HG03378 (cell line): Measurements from ENCODE around the gene CDK6.
"Not testable (repeated sequence)": the region's sequence is repeated elsewhere in the genome, so short reads cannot be mapped to it uniquely, and the experiment has no call there.

Experiments
- ATAC-seq: cut with Tn5 transposase; IDR thresholded peaks from one replicate; pipeline ENCODE4 v1.9.1; 2021; ENCODE audit warnings: mild to moderate bottlenecking, moderate library complexity; ENCODE audit not compliant: unreplicated experiment

Gene CDK6

DNA sequence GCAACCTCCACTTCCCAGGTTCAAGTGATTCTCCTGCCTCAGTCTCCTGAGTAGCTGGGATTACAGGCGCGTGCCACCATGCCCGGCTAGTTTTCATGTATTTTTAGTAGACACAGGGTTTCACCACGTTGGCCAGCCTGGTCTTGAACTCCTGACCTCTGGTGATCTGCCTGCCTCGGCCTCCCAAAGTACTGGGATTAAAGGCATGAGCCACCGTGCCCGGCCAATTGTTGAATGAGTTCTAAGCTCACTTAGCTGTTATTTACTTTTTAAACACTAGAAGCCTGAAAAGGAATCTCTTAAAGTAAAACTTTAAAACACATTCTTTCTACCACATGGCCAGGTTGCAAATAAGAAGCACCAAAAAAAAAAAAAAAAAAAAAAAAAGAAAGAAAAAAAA is 231.9 kb downstream of the CDK6 start:
- ATAC-seq = not testable (repeated sequence)

DNA sequence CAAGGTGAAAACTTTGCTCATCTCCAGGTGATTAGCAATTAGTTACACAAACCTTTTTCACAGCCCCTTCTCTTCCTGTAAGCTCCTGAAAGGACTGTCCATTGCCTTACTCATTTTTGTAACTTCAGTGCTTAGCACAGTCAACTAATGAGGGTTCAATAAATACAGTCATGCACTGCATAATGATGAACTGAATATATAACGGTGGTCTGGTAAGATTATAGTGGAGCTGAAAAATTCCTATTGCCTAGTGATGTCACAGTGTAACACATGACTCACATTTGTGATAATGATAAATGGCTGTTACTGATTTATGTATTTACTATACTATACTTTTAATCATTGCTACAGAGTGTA is 233.3 kb downstream of the CDK6 start:
- ATAC-seq = no peak

DNA sequence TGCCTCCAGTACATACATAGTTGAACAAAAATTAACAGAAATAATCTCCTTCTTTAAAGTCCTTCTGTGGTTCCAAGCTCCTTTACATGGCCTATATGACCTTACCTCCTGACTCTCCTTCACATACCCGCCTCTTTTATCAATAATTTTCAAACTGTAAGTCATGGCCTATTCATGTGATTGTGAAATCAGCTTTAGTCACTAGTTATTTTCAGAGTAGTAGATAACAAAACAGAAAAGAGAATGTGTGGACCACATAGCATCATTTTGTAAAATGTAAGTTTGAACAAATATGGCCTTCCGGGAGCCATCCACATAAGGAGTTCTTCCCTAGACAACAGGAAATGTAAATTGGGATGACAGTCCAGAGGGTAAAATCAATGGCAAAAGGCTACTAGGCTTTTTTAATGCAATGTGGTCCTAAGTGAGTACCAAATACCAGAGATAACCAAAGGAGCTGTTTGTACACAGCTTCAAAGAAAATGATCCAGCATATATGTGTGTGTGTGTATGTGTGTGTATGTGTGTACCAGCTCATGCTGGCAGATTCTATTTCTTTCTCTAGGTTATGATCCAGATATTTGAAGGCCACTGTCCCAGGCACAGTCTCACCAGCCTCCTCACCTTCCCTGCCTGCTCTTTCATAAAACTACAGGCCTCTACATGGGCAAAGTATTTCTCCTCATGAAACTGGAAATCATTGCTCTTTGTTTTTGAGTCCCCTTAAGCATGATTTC is 233.9 kb downstream of the CDK6 start:
- ATAC-seq = no peak

DNA sequence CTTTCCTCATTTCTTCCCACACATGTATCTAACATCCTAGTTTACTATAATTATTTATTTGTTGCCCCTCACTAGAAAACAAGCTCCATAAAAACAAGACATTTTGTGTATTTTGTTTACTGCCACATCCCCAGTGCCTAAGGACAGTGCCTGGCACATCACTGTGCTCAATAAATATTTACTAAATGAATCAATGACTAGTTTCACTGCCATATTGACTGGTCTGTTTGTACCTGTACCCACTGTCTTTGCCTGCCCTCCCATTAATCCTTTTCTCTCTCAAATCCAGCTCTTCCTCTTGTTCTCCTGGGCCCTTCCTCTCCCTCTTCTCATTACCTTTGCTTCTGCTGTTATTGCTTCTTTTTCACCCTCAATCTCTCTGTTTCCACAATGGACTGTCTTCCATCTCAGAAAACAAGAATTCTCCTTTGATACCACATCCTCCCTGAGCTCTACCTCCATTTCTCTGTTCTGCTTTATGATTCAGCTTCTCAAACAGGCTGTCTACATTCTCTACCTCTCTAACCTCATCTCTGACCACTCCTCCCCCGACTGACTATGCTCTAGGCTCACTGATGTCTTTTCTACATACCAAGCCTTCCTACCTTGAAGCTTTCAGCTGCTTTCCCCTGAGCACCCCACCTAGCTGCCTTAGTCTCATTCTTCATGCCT is 237.9 kb downstream of the CDK6 start:
- ATAC-seq = no peak

DNA sequence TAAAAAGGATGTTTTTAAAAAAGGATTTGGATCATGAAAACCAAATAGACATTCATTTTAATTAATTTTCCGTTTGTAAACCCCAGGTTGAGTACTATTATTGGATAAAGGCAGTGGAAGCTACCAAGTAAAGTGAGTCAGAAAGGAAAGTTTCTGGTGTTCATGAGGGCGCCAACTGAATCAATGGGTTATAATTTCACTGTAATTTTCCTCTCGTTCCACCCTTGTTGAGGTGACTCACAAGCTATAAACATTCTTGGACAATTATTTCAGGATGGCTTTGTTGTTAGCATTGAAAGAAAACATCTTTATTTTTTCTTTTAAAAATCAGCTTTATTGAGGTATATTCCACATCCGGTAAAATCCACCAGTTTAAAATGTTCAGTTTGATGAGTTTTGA is 241.1 kb downstream of the CDK6 start:
- no peak for ATAC-seq

DNA sequence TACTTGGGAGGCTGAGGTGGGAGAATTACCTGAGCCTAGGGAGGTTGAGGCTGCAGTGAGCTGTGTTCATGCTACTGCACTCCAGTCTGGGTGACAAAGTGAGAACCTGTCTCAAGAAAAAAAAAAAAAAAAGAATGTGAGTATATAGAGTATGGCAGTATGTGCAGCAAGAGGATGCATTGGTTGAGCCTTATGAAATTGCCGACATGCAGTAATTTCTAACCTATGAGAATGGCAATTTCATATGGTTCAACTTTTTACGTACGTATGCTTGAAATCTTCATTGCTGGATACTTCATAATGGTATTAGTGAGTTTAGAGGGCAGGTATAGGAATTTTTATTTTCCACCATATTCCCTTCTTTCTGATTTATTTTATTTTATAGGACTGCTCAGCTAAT is 241.6 kb downstream of the CDK6 start:
- no peak for ATAC-seq

DNA sequence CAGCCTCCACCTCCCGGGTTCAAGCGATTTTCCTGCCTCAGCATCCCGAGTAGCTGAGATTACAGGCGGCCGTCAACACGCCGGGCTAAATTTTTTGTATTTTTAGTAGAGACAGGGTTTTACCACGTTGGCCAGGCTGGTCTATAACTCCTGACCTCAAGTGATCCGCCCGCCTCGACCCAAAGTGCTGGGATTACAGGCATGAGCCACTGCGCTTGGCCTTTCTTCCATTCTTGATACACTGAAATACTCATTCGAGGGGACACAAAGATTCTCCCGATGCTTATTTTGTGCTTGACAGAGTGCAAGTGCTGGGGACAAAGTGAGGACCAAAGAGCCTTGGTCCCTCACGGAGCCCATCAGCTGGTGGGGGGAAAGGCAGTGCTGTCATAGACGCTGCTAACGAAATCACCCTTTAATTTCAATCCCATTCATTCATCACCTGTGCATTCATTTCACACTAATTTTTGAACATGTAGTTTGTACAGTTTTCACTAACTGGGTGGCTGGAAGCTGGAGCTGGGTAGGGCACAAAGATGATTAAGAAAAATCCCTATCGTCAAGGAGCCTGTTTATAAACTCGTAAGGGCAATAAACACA is 245.6 kb downstream of the CDK6 start:
- ATAC-seq = no peak

DNA sequence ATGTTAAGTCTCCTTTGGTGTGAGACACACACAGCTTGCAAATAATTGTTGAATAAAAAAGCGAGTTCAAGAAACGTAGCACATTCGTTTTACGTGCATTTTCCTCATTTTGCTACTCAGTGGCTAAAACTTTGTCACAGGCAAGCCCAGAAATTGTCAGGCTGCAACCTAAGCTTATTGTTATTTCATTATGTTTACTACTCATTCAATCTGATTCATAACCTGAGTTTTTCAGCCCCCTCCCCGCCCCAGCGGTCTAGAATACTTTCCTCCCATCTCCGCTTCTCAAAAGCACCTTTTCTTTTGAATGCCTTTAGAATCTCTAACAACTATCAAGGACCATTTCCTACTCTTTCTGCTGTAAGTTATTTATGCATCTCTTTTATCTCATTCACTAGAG is 247.3 kb downstream of the CDK6 start:
- no peak for ATAC-seq

DNA sequence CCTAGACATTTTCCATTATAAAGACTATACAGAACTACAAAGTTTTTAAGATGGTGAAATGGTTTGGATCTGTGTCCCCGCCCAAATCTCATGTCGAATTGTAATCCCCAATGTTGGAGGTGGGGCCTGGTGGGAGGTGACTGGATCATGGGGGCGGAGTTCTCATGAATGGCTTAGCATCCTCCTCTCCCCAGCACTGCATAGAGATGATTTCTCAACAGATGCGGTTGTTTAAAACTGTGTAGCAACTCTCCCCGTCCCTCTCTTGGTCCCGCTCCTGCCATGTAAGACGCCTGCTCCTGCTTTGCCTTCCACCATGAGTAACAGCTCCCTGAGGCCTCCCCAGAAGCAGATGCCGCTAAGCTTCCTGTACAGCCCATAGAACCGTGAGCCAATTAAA is 247.8 kb downstream of the CDK6 start:
- no peak for ATAC-seq

DNA sequence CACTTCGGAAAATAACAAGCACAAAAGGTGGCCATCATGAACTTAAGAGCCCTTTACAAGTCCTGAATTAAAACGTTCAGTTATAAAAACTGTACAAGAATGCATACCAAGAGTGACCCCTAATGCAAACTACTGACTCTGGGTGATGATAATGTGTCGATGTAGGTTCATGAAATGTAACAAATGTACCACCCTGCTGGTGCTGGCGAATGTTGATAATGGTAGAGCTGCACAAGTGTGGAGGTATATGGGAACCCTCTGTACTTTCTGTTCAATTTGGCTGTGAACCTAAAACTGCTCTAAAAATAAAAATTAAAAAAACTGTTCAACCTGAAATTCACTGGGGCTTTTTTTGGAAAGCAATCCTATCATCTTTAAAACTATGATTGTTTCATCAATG is 249.5 kb downstream of the CDK6 start:
- ATAC-seq = no peak

DNA sequence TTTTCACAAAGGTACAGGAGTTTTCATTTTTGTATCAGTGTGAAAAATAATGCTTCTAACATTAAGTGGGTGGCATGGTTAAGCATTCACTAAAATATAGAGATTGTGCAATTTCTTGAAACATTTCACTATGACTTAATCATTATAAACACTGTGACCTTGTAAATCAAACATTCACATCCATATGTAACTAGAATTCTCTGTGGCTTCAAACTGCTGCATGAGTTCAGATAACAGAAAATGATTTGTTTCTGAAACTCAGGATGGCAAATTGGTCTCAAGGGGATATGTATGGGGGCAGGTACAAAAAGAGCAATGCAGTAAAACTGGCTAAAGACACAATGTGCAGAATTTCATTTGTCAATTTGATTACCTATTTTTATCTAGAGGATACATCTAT is 250.0 kb downstream of the CDK6 start:
- ATAC-seq = no peak

DNA sequence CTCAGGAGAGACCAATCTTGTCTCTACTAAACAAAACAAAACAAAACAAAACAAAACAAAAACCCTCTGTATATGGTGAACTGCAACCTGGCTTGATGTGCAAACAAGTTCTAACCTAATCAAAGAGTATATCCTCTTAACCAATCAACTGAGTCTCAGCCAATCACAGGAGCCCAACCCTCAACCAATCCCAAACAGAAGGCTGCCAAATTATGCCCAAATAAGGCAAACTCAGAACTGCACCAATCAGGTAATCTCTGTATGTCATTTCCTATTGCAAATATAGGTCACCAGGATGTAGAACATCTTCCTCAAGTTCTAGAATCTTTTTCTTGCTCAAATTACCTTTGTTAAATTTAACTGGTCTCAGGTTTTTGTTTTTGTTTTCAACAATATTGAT is 251.4 kb downstream of the CDK6 start:
- ATAC-seq = no peak

DNA sequence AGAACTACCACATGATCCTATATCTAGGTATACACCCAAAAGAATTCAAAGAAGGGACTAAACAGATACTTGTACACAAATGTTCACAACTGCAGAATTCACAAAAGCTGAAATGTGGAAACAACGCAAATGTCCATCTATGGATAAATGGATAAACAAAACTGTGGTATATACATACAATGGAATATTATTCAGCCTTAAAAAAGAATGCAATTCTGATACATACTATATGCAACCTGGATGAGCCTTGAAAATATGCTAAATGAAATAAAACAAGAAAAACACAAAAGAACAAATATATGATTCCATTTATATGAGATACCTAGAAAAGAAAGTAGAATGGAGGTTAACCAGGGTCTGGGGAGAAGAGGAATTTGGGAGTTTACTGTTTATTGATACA is 253.4 kb downstream of the CDK6 start:
- ATAC-seq = no peak

DNA sequence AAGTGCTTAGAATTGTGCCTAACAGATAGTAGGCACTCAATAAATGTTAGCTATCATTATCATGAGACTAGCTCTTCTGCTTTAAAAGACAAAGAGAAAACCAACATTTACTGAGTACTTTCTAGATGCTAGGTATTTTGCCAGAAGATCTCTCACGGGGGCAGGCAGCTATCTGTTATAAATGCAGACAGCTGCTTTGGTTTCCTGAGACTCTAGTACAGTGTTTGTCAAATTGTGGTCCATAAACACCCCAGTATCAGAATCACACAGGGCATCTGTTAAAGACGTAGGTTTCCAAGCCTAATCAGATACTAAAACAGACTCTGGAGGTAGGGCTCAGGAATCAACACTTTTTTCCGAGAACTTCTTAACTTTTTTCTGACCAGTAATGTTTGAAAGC is 260.1 kb downstream of the CDK6 start:
- ATAC-seq = no peak

DNA sequence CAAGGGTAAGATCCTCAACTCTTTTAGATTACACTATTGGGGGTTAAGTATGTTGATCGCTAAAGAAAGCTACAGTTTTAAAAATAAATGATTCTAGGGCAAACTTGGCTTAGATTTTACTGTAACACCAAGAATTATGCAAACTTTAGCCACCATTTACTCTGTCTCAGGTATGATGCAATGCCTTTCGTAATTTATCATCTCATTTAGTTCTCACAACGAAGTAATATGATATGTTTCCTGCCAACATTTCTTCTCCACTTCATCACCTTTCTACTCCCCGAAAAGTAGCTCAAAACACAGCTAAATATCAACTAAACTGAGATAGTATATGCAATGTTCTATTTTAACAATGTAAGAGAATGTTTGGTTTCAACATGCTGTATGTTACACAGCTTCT is 267.2 kb downstream of the CDK6 start:
- no peak for ATAC-seq

DNA sequence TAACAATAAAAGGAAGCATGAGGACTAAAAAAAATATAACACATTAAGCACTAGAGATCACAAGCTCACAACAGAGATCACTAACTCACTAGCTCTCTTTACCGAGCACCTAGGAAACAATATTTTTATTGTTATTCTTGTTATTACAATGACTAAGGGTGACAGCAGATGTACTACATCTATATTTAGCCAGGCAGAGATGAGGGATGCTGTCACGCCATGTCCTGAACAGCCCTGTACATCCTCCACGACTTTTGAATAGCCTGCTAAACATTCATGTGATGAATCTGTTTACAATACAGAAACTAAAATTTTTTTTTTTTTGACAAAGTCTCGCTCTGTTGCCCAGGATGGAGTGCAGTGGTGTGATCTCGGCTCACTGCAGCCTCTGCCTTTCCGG is 268.9 kb downstream of the CDK6 start:
- ATAC-seq = no peak

DNA sequence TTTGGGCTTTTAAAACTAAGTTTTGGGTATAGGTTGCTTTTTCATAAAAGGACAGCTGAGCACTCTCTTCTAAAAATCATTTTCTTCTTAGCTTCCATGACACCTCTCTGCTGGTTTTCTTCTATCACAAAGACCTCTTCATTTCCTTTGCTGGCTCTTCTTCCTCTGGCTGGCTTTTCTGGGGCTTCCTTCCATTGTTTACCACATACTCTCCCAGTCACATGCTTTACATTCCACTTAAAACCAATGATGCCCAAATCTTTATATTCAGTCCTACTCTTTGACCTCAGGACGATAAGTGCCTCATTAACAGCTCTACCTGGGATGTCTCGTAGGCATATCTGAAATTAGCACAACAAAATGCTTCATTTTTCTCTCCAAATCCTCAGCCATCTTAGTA is 273.0 kb downstream of the CDK6 start:
- no peak for ATAC-seq

DNA sequence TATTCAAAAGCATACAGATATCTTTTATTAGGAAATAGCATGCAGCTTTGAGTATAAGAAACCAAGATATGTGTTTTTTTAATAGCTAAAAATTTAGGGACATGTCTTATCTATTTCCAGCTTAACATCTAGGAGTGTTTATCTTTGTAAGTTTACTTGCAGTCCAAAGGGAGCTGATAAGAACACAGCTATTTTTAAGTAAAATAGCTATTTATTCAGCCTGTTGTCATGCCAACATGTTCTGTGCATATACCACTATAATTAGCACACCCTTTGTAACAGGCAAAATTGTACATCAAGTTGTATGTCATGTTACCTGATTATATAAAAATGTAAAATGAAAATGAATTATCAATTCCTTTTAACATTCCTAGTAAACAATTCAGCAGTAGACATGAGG is 275.8 kb downstream of the CDK6 start:
- no peak for ATAC-seq

DNA sequence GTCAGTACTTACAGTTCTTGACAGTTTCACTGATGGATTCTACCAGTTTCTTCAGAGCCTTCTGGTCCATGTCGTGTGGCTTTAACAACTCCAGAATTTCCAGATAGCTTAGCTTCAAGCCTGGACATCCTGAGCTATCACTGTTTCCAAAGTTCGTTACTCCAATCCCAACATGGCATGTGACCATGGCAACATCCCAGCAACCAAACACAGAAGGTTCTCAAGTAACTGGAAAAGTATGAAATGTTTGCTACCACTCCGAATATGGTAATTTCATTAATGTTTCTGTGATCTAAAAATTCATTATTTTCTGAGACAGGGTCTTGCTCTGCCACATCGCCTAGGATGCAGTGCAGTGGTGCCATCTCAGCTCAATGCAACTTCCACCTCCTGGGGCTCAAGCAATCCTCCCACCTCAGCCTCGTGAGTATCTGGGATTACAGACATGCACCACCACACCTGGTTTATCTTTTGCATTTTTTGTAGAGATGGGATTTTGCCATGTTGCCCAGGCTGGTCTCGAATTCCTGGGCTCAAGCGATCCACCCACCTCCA is 278.5 kb downstream of the CDK6 start:
- ATAC-seq = no peak

DNA sequence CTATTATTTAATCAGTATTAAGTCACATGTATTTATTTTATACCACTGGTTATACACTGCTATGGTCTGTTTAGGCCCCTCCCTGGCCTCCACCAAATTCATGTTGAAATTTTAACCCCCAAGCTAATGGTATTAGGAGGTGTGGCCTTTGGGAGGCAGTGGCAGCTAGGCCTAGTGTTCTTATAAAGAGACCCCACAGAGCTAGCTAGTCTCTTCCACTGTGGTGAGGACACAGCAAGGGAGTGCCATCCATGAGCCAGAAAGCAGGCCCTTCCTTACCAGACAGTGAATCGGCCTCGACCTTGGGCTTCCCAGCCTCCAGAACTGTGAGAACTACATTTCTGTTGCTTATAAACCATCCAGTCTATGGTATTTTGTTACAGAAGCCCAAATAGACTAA is 279.1 kb downstream of the CDK6 start:
- no peak for ATAC-seq
